Activated T-cell treated with anti-CD3 and anti-CD28 coated beads, Interleukin-2, amount 50 U/mL, for 48 hours (primary cell): ENCODE data around the gene CLPTM1L.

Source experiments
- DNase-seq, 2 experiments: peaks; one replicate each; pipeline ENCODE4 v3.0.0-alpha.2; 2020

Gene CLPTM1L

DNA sequence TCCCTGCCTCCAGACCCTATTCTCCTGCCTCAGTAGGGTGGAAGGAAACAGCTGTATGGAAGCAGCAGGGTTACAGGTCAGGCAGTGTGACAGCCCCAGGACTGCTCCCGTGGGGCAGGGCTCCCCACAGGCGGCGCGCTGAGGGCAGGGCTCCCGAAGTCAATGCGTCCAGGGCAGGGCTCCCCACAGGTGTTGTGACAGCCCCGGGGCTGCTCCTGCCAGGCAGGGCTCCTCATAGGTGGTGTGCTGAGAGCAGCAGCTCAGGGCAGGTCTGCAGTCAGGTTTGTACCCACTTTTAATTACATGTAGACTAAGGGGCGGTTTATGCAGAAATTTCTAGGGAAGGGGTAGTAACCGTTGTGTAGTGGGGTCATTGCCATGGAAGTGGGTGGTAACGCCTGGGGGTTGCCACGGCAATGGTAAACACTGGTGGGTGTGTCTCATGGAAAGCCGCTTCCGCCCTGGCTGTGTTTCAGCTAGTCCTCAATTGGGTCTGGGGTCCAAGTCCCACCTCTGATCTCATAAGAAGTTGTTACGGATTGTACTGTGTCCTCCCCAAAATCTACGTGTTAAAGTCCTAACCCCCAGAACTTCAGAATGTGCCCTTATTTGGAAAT, 33.4 kb downstream of the CLPTM1L start:
- DNase-seq = peak; percentile 9 to 12

GRCh38 chr5:1310118-1310517, 34.8 kb downstream of the CLPTM1L start:
- peak in 1 of 2 experiments; percentile 11 for DNase-seq

DNA sequence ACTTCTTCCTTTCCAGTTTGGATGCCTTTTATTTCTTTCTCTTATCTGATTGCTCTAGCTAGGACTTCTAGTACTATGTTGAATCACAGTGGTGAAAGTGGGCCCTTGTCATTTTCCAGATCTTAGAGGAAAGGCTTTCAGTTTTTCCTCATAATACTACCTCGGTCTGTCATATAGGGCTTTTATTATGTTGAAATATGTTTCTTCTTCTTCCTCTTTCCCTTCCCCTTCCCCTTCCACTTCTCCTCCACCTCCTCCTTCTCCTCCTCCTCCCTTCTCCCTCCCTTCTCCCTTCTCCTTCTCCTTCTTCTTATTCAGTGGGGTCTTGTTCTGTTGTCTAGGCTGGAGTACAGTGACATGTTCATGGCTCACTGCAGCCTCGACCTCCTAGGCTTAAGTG, 40.9 kb downstream of the CLPTM1L start:
- DNase-seq = no peak

GRCh38 chr5:1302258-1302657, 42.6 kb downstream of the CLPTM1L start:
- DNase-seq = no peak

GRCh38 chr5:1300581-1301083, 44.3 kb downstream of the CLPTM1L start:
- DNase-seq = peak in 1 of 2 experiments; percentile 8

DNA sequence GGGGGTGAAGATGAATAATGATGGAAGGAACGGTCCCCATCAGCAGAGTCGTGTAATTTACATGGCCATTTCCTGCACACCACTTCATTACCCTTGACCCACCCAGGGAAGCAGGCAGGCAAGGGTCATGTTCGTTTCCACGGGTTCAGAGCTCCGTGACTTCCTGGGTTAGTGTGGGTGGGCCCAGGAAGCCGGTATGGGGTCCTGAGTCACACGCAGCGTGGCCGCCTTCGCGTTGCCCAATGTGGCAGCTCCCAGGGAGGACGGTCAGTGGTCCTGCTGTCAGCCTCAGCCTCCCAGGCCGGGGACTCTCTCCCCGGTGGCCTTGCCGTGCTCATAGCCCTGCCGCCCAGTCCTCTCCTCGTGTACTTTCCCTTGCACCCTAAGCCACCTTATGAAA, 44.9 kb downstream of the CLPTM1L start:
- DNase-seq = peak in 1 of 2 experiments; percentile 9

- DNase-seq = peak in 1 of 2 experiments; percentile 13
Measured at GRCh38 chr5:1299511-1299850, 45.4 kb downstream of the CLPTM1L start.

DNA sequence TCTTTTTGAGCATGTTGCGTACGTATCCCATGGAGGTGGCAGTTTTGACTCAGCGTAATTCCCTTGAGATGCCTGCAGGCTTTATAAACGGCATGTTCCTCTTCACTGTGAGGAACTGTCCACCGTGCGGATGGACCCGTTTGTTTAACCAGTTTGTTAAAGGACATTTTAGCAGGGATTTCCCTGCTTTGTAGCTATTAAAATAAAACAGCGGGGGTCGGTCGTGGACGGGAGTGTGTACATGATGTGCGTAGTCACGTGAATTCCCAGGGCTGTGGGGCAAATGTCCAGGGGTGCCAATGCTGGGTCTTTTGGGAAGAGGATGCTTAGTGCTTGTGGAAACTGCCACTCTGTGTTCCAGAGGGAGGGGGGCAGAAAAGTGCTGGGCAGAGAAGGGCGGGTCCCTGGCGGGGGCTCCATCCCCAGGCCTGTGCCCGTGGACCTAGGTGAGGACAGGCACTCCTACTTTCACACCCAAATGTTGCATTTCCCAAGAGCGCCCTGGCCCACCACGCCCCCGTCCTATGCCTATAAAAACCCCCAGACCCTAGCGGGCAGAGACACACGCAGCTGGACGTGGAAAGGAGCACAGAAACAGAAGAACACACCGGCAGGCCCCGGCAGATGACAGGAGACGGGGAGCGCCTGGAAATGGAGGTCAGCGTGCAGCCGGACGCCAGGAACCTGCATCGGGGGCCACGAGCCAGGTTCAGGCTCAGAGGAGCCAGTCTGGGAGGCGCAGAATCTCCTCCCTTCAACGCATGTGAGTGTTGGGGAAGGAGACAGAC, 46.0 kb downstream of the CLPTM1L start:
- peak in 1 of 2 experiments; percentile 9 for DNase-seq

GRCh38 chr5:1298067-1298551, 46.8 kb downstream of the CLPTM1L start:
- DNase-seq = peak; percentile 6 to 10

- peak; percentile 7 to 10 for DNase-seq
Measured at GRCh38 chr5:1297243-1297642, 47.7 kb downstream of the CLPTM1L start.

- no peak for DNase-seq
Measured at GRCh38 chr5:1295650-1296037, 49.3 kb downstream of the CLPTM1L start.

GRCh38 chr5:1294835-1295649, 49.9 kb downstream of the CLPTM1L start, which contains the start of gene TERT:
TSS of gene TERT (minus strand) at chr5:1295068. CDS start at chr5:1294989, 79 bp downstream.
- peak; percentile 85 to 89 for DNase-seq

GRCh38 chr5:1294206-1294834, 50.6 kb downstream of the CLPTM1L start:
- DNase-seq = no peak

DNA sequence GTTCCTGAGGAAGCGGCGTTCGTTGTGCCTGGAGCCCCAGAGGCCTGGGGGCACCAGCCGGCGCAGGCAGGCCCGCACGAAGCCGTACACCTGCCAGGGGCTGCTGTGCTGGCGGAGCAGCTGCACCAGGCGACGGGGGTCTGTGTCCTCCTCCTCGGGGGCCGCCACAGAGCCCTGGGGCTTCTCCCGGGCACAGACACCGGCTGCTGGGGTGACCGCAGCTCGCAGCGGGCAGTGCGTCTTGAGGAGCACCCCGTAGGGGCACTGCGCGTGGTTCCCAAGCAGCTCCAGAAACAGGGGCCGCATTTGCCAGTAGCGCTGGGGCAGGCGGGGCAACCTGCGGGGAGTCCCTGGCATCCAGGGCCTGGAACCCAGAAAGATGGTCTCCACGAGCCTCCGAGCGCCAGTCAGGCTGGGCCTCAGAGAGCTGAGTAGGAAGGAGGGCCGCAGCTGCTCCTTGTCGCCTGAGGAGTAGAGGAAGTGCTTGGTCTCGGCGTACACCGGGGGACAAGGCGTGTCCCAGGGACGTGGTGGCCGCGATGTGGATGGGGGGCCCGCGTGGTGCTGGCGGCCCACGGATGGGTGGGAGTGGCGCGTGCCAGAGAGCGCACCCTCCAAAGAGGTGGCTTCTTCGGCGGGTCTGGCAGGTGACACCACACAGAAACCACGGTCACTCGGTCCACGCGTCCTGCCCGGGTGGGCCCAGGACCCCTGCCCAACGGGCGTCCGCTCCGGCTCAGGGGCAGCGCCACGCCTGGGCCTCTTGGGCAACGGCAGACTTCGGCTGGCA, 51.3 kb downstream of the CLPTM1L start:
- peak; percentile 15 to 16 for DNase-seq

DNA sequence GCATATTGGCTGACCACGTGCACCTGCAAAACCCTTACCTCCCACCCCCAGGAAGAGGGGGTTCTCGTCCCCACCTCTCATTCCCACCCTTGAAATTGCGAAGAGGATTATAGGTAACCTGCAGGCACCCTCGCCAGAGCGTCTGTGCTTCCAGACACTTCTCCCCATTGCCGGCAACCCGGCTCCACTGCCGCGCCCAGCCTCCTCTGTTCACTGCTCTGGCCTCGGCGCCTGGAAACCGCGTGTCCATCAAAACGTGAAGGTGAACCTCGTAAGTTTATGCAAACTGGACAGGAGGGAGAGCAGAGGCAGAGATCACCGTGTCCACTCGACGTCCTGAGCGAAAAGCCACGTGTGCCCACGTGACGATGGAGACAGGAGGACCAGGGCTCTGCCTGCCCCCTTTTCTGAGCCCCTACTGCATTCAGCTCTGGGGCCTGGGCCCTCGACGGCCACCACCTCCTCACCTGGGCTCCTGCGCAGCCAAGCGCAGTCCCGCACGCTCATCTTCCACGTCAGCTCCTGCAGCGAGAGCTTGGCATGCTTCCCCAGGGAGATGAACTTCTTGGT, 52.0 kb downstream of the CLPTM1L start:
- peak; percentile 12 to 17 for DNase-seq

GRCh38 chr5:1292139-1292538, 52.8 kb downstream of the CLPTM1L start:
- peak; percentile 10 to 14 for DNase-seq

GRCh38 chr5:1291611-1292080, 53.3 kb downstream of the CLPTM1L start:
- peak in 1 of 2 experiments; percentile 15 for DNase-seq

DNA sequence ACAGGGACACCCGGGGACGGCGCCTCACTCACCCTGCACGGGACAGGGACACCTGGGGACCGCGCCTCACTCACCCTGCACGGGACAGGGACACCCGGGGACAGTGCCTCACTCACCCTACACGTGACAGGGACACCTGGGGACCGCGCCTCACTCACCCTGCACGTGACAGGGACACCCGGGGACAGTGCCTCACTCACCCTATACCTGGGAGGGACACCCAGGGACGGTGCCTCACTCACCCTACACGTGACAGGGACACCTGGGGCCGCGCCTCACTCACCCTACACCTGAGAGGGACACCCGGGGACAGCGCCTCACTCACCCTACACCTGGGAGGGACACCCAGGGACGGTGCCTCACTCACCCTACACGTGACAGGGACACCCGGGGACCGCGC, 53.9 kb downstream of the CLPTM1L start:
- DNase-seq = peak; percentile 9 to 12

GRCh38 chr5:1289559-1289958, 55.3 kb downstream of the CLPTM1L start:
- peak in 1 of 2 experiments; percentile 7 for DNase-seq

DNA sequence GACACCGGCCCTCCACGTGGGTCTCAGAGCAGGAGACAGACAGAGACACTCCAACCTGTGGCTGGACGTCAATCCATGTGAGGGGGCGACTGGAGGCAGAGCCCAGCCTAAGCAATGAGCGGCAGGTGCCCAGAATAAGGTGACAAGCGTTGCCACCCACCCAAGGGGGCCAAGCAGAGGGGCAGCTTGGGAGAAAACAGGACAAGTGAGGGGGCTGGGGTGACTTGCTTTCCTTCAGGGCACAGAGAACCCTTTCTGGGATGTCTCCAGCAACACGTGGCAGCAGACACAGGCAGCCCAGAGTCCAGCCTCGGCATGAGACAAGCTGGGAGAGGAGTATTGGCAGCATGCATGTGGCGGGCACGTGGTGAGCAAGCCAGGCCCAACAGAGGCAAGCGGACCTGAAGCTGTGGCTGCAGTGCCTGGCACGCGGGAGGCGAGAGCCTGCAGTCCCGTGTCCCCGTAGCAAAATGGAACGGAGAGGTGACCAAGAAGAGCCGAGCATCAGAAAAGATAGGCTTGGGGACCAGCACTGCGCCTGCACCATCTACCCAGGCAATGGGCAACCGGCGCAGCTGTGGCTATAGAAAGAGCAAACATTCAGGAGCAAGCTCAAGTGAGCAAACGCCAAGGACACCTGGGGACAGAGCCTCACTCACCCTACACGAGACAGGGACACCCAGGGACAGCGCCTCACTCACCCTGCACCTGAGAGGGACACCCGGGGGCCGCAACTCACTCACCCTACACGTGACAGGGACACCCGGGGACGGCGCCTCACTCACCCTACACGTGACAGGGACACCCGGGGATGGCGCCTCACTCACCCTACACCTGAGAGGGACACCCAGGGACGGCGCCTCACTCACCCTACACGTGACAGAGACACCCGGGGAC, 56.2 kb downstream of the CLPTM1L start:
- DNase-seq = peak in 1 of 2 experiments; percentile 12
